Measurements from ENCODE around the gene TRIM65.
"Not testable (repeated sequence)": the region's sequence is repeated elsewhere in the genome, so short reads cannot be mapped to it uniquely, and the experiment has no call there.

Gene TRIM65

DNA sequence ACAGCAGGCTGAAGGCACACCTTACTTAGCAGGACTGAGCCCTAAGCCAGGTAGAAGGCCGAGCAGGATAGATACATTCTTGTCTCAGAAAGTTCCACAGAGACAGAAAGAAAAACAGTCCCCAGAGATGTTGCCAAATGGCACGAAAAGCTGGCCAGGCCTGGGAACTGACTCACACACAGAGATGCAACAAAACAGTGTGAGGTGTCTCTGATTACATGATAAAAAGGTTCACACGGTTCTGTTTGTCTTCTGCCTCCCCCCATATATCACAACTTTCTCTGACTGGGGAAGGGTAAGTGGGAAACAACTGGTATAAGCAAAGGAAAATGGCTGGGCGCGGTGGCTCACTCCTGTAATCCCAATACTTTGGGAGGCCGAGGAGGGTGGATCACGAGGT, 43.3 kb downstream of the TRIM65 start:
- H3K9me3 ChIP-seq (ENCODE audit: insufficient read depth, low read length), result no peaks in the 10 kb centered on the region
- H3K4me1 ChIP-seq (ENCODE audit: insufficient read depth, insufficient read length), result no peaks in the 10 kb centered on the region
- H3K36me3 ChIP-seq (ENCODE audit: insufficient read depth, insufficient read length, low read length), result peaks cover 34% of the 10 kb centered on the region
- peak overlapping the region; percentile 26 for H3K9ac ChIP-seq (ENCODE audit: insufficient read length, low read depth)
- no peak overlapping the region for H3K4me3 ChIP-seq (ENCODE audit: insufficient read length, low read depth)
- TF ChIP-seq ZNF274 (IDR thresholded peaks at IDR 0.05; ENCODE audit: low read depth, low read length) (no peak), SUZ12 (IDR thresholded peaks at IDR 0.05; ENCODE audit: extremely low read depth, insufficient read depth, insufficient read length) (no peak), YY1 (IDR thresholded peaks at IDR 0.05; ENCODE audit: insufficient read depth, insufficient read length) (no peak)
- no peak for DNase-seq (ENCODE audit: low read depth, low spot score)
- H3K27me3 ChIP-seq (ENCODE audit: insufficient read depth, insufficient read length), result no peaks in the 10 kb centered on the region

DNA sequence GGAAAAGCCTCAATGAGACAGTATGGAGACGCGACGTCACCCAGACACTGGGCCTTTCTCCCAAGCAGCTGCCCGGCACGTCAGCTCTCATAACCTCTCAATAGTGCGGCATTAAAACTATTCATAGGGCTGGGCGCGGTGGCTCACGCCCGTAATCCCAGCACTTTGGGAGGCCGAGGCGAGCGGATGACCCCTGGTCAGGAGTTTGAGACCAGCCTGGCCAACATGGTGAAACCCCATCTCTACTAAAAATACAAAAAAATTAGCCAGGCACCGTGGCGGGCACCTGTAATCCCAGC, 45.1 kb downstream of the TRIM65 start:
- peaks cover 52% of the 10 kb centered on the region for H3K36me3 ChIP-seq (ENCODE audit: insufficient read depth, insufficient read length, low read length)
- not testable (repeated sequence) for H3K9me3 ChIP-seq (ENCODE audit: insufficient read depth, low read length); H3K4me3 ChIP-seq (ENCODE audit: insufficient read length, low read depth); H3K9ac ChIP-seq (ENCODE audit: insufficient read length, low read depth); H3K4me1 ChIP-seq (ENCODE audit: insufficient read depth, insufficient read length); DNase-seq (ENCODE audit: low read depth, low spot score); H3K27me3 ChIP-seq (ENCODE audit: insufficient read depth, insufficient read length)

DNA sequence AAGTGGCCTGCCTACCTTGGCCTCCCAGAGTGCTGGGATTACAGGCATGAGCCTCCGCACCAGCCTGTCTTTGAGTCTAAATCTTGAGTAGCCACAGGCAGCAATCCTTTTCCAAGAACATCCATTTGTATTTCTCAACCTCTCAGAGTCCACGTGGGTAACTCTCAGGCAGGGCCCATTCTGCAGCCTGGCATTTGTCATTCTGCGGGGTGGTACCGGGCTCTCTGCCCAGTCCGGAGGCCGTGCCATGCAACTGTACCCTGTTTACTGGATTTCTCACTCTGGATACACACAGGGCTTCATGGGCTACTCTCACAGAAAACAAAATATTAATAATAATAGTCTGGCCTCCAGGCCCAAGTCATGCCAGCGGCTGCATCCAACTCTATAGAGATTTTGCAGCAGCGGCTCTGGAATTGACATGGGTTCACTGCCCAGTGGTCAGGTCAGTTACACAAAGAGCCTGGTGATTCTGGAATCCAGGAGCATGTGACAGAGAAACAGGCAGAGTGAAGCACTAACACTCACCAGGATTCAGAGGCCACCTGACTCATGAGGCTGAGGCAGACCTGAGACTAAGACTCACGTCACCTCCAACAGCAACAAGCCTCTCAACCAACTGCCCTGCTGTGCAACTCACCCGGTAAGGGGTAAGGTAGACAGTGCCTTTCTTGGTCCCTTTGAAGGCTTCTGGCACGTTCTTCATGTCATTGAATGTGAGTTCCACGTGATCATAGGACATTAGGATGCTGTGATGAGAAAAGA, 45.6 kb downstream of the TRIM65 start:
- H3K9ac ChIP-seq (ENCODE audit: insufficient read length, low read depth), result no peak overlapping the region

DNA sequence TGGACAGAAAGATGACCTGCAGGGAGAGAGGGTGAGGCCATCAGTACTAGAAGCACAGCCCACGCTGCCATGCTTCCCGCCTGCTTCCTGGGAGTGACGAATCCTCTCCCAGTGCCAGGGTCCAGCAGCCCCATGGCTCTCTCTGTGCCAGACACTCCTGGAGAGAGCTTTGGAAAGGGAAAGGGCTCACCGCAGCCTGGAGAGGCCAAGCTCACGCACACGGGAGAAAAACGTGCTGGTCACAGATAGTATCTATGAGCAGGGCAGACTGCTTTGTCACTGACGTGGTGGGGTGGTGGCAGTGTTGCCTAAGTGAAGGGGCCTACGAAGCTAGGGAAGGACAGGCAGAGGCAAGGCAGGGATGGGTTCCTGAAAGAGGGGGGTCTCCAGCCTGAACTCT, 47.0 kb downstream of the TRIM65 start:
- H3K9me3 ChIP-seq (ENCODE audit: insufficient read depth, low read length), result no peaks in the 10 kb centered on the region
- TF ChIP-seq SUZ12 (IDR thresholded peaks at IDR 0.05; ENCODE audit: extremely low read depth, insufficient read depth, insufficient read length), result no peak
- TF ChIP-seq ZNF274 (IDR thresholded peaks at IDR 0.05; ENCODE audit: low read depth, low read length), result no peak
- TF ChIP-seq YY1 (IDR thresholded peaks at IDR 0.05; ENCODE audit: insufficient read depth, insufficient read length), result no peak
- no peak overlapping the region for H3K4me3 ChIP-seq (ENCODE audit: insufficient read length, low read depth)
- DNase-seq (ENCODE audit: low read depth, low spot score), result no peak
- no peak overlapping the region for H3K9ac ChIP-seq (ENCODE audit: insufficient read length, low read depth)
- H3K4me1 ChIP-seq (ENCODE audit: insufficient read depth, insufficient read length), result peaks cover 19% of the 10 kb centered on the region
- peaks cover 66% of the 10 kb centered on the region for H3K36me3 ChIP-seq (ENCODE audit: insufficient read depth, insufficient read length, low read length)
- H3K27me3 ChIP-seq (ENCODE audit: insufficient read depth, insufficient read length), result no peaks in the 10 kb centered on the region

More for the DNA sequence above, 45.6 kb downstream of the TRIM65 start:
- no peak for TF ChIP-seq SUZ12 (IDR thresholded peaks at IDR 0.05; ENCODE audit: extremely low read depth, insufficient read depth, insufficient read length)
- TF ChIP-seq ZNF274 (IDR thresholded peaks at IDR 0.05; ENCODE audit: low read depth, low read length), result no peak
- TF ChIP-seq YY1 (IDR thresholded peaks at IDR 0.05; ENCODE audit: insufficient read depth, insufficient read length), result no peak
- Histone ChIP-seq H3K4me1 (ENCODE audit: insufficient read depth, insufficient read length) (peaks cover 8% of the 10 kb centered on the region), H3K4me3 (ENCODE audit: insufficient read length, low read depth) (no peak overlapping the region), H3K9me3 (ENCODE audit: insufficient read depth, low read length) (no peaks in the 10 kb centered on the region), H3K27me3 (ENCODE audit: insufficient read depth, insufficient read length) (no peaks in the 10 kb centered on the region), H3K36me3 (ENCODE audit: insufficient read depth, insufficient read length, low read length) (peaks cover 57% of the 10 kb centered on the region)
- no peak for DNase-seq (ENCODE audit: low read depth, low spot score)

DNA sequence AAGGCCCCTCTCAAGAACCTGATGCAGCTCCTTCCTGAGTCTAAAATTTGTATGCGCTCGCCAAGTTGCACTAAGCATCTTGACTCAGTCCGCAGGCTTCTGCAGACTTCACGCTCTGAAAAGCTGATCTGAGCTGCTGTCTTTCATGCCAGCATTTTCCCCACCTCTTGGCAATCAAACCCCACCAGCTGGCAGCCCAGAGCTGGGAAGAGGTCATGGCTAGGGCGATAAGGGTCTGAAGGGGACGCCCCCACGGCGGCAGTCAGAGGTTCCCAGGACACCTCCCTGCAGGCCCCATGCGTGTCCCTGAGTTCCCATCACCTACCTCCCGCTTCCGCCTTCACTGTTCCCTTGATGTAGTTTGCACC, 47.5 kb downstream of the TRIM65 start:
- no peak for TF ChIP-seq YY1 (IDR thresholded peaks at IDR 0.05; ENCODE audit: insufficient read depth, insufficient read length)
- no peak for TF ChIP-seq SUZ12 (IDR thresholded peaks at IDR 0.05; ENCODE audit: extremely low read depth, insufficient read depth, insufficient read length)
- TF ChIP-seq ZNF274 (IDR thresholded peaks at IDR 0.05; ENCODE audit: low read depth, low read length), result no peak
- Histone ChIP-seq H3K4me1 (ENCODE audit: insufficient read depth, insufficient read length) (peaks cover 22% of the 10 kb centered on the region), H3K36me3 (ENCODE audit: insufficient read depth, insufficient read length, low read length) (peaks cover 66% of the 10 kb centered on the region)

DNA sequence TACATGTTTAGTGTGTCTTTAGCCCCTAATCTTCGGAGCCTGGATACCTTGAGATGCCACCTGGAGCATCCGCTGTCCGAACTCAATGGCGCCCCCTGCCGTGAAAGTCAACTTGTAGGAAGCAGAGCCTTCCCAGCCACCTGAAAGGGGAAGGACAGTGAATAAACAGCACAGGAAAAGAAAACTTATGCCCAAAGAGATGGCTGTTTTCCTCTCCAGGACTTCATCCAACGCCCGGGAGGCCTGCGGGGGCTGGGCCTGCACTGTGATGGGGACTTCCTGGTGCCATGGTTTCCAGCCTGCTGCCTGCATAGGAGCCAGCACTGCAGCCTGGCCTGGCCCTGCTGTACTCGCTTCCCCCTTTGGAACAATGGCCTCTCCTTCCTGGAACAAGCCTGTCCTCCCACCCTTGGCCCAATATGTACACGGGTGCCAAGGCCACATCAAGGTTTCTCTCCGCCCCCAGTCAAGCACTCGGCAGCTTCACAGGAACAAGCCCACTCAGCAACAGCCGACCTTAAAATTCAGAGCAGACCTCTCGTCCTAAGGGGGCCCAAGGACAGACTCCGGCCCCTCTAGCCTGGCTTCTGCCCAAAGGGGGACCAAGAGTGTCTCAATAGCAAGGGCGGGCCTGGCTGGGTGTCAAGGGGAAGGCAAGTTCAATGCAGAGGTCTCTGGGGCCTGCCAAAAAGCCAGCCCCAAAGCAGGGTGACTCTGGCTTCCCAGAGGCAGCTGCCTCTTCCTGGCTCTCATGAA, 48.0 kb downstream of the TRIM65 start:
- Histone ChIP-seq H3K9me3 (ENCODE audit: insufficient read depth, low read length) (no peaks in the 10 kb centered on the region), H3K27me3 (ENCODE audit: insufficient read depth, insufficient read length) (no peaks in the 10 kb centered on the region), H3K4me3 (ENCODE audit: insufficient read length, low read depth) (no peak overlapping the region), H3K4me1 (ENCODE audit: insufficient read depth, insufficient read length) (peaks cover 28% of the 10 kb centered on the region), H3K36me3 (ENCODE audit: insufficient read depth, insufficient read length, low read length) (peaks cover 66% of the 10 kb centered on the region), H3K9ac (ENCODE audit: insufficient read length, low read depth) (no peak overlapping the region)
- no peak for DNase-seq (ENCODE audit: low read depth, low spot score)
- TF ChIP-seq ZNF274 (IDR thresholded peaks at IDR 0.05; ENCODE audit: low read depth, low read length) (no peak), YY1 (IDR thresholded peaks at IDR 0.05; ENCODE audit: insufficient read depth, insufficient read length) (no peak), SUZ12 (IDR thresholded peaks at IDR 0.05; ENCODE audit: extremely low read depth, insufficient read depth, insufficient read length) (no peak)

More for the DNA sequence above, 47.5 kb downstream of the TRIM65 start:
- Histone ChIP-seq H3K27me3 (ENCODE audit: insufficient read depth, insufficient read length) (no peaks in the 10 kb centered on the region), H3K9ac (ENCODE audit: insufficient read length, low read depth) (no peak overlapping the region), H3K9me3 (ENCODE audit: insufficient read depth, low read length) (no peaks in the 10 kb centered on the region), H3K4me3 (ENCODE audit: insufficient read length, low read depth) (no peak overlapping the region)
- DNase-seq (ENCODE audit: low read depth, low spot score), result no peak

DNA sequence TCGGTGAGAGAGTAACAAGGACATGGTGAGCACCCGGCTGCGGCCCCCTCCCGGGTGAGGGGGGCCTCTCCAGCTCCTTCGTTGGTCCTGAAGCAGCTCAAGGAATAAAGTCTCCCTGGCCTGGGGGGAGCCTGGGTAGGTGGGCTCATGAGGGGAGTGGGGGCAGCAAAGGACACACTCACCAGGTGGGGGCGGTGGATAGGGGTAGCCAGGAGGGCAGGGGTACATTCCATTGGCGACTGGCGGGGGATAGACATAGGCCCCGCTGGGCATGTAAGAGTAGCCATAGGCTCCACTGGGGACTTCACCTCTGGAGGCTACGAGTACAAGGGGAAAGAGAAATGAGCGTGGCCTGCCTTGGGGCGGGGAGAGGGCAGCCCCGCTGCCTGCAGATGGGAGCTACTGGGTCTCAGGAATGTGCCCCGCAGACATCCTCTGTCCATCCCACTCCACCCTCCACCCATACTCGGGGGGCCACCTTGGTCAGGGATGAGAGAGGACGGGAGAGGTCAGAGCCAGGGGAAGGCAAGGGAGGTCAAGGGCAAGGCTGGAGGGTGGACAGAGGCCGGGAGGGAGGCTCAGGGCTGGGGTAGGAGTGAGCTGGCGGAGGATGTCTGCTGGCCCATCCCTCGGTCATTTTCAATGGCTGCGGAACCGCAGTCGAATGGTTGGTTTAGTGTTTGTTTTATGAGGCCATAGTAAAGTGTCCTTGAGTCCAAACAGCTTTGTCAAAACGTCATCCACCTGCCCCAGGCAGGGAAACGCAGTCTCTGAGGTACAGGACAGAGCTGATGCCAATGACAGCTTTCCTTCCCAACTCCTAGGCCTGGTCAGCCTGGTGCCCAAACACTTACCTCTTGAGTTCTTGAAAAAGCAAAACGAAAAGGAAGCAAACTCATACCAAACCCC, 48.9 kb downstream of the TRIM65 start:
- DNase-seq (ENCODE audit: low read depth, low spot score), result no peak
- no peak overlapping the region for H3K9ac ChIP-seq (ENCODE audit: insufficient read length, low read depth)

More for the DNA sequence above, 48.9 kb downstream of the TRIM65 start:
- Histone ChIP-seq H3K4me1 (ENCODE audit: insufficient read depth, insufficient read length) (peaks cover 34% of the 10 kb centered on the region), H3K27me3 (ENCODE audit: insufficient read depth, insufficient read length) (no peaks in the 10 kb centered on the region), H3K9me3 (ENCODE audit: insufficient read depth, low read length) (no peaks in the 10 kb centered on the region), H3K36me3 (ENCODE audit: insufficient read depth, insufficient read length, low read length) (peaks cover 62% of the 10 kb centered on the region), H3K4me3 (ENCODE audit: insufficient read length, low read depth) (no peak overlapping the region)
- TF ChIP-seq YY1 (IDR thresholded peaks at IDR 0.05; ENCODE audit: insufficient read depth, insufficient read length), result no peak
- no peak for TF ChIP-seq SUZ12 (IDR thresholded peaks at IDR 0.05; ENCODE audit: extremely low read depth, insufficient read depth, insufficient read length)
- no peak for TF ChIP-seq ZNF274 (IDR thresholded peaks at IDR 0.05; ENCODE audit: low read depth, low read length)
